HCEC 1CT (cell line): Measurements from ENCODE around the gene SPIRE2.
"Not testable (repeated sequence)": the region's sequence is repeated elsewhere in the genome, so short reads cannot be mapped to it uniquely, and the experiment has no call there.

Source experiments
- DNase-seq: peaks from one replicate; pipeline ENCODE4 v3.0.0-alpha.2; 2017

SPIRE2 gene, protein sequence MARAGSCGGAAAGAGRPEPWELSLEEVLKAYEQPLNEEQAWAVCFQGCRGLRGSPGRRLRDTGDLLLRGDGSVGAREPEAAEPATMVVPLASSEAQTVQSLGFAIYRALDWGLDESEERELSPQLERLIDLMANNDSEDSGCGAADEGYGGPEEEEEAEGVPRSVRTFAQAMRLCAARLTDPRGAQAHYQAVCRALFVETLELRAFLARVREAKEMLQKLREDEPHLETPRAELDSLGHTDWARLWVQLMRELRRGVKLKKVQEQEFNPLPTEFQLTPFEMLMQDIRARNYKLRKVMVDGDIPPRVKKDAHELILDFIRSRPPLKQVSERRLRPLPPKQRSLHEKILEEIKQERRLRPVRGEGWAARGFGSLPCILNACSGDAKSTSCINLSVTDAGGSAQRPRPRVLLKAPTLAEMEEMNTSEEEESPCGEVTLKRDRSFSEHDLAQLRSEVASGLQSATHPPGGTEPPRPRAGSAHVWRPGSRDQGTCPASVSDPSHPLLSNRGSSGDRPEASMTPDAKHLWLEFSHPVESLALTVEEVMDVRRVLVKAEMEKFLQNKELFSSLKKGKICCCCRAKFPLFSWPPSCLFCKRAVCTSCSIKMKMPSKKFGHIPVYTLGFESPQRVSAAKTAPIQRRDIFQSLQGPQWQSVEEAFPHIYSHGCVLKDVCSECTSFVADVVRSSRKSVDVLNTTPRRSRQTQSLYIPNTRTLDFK

DNA sequence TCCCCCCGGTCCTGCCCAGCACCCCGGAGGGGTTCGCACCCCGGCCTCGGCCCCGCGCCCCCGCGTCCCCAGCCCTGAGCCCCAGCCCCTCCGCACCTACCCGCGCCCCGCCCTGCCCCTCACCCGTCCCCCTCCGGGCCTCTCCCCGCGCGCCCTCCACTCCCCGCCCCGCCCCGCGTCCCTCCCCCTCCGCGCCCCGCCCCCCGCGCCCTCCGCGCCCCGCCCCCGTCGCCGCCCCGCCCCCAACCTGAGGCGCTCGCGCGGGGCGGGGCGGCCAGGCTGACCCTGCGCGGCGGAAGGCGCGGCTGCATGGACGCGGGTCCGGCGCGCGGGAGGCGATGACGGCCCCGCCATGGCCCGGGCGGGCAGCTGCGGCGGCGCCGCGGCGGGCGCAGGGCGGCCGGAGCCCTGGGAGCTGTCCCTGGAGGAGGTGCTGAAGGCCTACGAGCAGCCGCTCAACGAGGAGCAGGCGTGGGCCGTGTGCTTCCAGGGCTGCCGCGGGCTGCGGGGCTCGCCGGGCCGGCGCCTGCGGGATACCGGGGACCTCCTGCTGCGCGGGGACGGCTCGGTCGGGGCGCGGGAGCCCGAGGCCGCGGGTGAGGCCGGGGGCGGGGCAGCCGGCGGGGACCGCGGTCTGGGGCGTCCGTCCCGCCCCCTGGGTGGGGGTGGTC, at the start of gene SPIRE2:
Gene SPIRE2, plus strand, starts transcription at position 277 of the 671 bp plus-strand sequence. Its CDS starts 76 bp downstream, at position 353.
- DNase-seq: peak; percentile 55

DNA sequence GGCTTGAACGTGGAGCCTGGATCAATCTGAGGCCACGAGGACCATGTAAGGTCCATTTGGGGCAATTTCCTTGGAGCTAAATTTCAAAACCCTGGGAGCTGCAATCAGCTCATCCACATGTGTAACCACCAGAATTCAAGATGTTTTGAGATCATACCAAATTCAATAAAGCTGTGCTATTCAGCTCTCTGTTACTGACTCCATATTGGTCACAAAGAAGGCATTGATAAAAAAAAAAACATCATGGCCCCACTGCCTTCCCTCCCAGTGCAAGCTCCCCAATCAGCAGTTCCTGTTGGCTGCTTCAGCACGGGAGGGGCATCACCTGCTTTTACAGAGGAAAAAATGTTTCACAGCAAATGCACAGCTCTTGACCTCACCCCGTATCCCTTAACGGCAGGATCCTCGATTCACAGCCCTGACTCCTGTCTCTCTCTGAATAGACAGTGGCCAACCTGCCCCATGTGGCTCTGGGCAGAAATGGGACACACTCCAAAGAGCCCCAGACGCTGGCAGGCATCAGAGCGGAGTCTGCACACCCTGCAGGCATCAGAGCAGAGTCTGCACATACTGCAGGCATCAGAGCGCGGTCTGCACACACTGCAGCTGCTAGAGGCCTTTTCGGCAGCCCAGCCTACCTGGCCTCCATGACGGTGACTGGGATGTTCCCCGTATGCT, 48.9 kb upstream of the SPIRE2 start:
- DNase-seq: no peak

DNA sequence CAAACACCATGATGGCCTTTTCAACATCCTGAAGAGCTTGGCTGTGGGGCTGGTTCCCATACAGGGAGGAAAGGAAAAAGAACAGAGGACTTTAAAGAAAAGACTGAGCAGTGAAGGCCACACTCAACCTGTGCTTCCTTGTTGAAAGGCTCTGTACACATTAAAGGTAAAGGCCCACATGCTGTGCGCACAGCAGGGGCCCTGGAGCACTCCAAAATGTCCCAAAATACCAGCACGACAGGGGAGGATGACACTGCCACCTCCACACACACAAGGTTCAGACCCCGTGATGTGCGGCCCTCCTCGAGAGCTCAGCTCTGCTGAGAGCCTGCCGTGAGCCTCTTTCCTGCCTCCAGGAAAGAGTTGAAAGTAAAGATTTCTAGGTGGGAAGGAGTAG, 48.4 kb upstream of the SPIRE2 start:
- no peak for DNase-seq

DNA sequence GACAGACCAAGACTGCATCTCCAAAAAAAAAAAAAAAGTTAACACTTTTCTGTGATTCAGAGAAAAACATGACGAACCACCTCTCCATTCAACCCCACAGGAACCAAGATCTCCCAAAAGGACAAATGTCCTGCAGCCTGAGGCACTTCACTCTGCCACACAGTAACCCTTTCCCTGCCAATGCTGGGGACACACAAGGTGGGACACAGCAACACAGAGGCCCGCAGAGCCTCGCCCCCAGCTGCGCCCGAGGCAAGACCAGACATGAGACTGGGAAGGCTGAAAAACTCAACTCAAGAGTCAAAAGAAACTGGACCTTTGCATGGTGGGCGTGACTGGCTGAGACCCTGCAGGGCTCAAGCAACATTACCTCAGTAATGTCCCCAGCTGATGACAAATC, 45.8 kb upstream of the SPIRE2 start:
- DNase-seq: no peak

DNA sequence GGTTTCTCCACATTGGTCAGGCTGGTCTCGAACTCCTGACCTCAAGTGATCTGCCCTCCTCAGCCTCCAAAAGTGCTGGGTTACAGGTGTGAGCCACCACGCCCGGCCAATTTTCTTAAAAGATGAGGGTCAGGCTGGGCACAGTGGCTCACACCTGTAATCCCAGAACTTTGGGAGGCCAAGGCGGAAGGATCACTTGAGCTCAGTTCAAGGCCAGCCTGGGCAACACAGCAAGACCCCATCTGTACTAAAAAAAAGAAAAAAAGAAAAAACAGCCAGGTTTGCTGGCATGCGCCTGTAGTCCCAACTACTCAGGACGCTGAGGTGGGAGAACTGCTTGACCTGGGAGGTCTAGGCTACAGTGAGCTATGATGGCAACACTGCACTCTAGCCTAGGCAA, 44.3 kb upstream of the SPIRE2 start:
- not testable (repeated sequence) for DNase-seq

DNA sequence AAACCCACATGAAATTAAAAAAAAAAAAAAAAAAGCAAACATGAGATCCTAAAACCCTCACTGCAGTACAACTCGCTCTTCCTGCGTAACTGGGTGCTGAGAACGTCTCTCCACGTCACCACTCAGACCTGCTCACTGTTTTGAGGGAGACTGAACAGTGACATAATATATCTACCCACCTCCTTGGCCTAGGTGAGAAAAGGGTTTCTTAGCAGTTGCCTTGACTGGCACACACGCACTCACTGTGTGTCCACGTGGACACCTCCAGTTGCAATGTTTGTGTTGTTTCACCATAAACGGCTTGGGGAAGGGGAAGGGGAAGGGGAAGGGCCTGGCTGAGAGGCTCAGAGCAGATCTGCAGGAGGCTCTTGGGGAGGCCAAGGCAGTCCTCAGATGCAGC, 43.9 kb upstream of the SPIRE2 start:
- DNase-seq: no peak

DNA sequence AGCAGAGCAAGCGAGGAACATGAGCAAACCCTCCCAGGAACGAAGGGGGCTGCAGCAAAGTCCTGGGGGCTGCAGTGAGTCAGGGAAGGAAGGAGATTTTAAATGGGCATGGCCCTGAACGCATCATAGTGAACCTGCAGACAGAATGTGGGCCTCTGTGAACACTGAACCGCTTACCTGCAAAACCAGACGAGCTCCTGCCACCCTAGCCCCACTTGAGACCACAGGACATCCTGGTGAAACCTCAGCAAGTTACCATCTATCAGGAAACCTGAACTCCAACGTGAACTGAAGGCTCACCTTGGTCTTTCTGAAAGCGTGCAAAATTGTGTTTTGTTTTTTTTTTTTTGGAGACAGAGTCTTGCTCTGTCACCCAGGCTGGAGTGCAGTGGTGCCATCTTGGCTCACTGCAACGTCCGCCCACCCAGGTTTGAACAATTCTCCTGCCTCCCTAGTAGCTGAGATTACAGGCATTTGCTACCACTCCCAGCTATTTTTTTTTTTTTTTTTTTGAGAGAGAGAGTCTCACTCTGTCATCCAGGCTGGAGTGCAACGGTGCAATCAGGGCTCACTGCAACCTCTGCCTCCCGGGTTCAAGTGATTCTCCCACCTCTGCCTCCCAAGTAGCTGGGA, 42.6 kb upstream of the SPIRE2 start:
- no peak for DNase-seq

DNA sequence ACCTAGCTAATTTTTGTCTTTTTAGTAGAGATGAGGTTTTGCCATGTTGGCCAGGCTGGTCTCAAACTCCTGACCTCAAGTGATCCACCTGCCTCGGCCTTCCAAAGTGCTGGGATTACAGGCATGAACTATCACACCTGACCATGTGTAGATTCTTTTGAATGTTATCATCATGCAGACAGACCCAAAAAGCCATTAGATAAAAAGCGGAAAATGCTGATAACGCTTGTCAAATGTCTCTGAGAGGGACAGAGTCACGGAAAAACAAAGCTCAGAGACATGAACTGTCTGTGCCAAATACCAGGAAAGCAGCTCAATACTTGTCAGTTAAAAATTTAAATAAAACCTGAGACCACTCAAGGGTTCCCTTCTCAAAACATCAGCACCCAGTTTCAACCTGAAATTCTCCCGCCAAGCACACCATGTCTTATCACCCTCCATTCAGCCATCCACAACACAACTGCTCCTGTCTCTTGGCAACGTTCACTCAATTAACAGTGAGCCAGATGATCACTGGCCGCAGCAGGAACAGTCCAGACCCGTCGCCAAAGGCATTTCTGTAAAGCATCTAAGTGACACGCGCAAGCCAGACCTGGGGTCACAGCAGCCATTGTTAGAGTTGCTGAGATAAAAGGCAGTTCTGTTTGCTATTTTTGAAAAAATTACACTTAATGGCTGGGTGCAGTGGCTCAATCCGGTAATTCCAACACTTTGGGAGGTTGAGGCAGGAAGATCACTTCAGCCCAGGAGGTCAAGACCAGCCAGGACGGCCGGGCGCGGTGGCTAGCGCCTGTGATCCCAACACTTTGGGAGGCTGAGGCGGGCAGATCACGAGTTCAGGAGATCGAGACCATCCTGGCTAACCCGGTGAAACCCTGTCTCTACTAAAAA, 41.6 kb upstream of the SPIRE2 start:
- no peak for DNase-seq

DNA sequence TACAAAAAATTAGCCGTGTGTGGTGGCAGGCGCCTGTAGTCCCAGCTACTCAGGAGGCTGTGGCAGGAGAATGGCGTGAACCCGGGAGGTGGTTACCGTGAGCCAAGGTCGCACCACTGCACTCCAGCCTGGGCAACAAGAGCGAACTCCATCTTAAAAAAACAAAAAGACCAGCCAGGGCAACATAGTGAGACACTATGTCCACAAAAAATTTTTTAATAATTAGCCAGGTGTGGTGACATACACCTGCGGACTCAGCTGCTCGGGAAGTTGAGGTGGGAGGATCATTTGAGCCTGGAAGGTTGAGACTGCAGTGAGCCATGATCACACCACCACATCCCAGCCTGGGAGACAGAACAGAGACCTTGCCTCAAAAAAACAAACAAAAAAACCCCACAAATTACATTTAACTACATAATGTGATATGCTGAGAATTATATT, 40.9 kb upstream of the SPIRE2 start:
- no peak for DNase-seq

DNA sequence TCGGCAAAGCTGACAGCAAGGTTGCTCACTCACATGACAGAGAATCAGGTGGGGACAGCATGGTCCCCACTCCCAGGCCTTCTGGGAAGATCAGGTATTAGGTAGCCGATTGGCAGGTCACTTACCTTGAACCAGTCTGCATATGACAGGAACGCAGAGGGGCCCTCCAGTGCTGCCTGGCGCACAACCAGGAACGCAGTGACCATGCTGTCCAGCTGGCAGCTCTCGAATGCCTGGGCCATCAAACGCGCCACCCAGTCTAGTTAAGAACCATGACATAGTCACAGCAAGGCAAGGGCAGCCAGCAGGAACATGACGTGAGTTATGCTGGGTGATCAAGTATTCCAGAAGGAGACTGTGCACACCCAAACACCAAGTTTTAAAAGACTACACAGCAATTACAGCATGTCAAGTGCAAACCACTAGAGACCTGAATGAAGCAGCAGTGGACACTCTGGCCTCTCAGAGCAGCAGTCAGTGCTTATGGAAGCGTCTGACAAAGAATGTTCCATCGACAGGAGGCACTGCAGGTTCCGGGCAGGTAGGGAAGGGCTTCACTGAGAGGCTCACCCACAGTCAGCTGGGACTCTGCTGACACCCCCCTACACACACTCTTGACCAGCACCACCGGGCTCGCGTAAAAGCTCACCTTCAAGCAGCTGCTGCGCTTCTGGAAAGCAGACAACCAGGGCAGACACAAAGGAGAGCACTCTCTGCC, 36.8 kb upstream of the SPIRE2 start:
- DNase-seq: no peak

DNA sequence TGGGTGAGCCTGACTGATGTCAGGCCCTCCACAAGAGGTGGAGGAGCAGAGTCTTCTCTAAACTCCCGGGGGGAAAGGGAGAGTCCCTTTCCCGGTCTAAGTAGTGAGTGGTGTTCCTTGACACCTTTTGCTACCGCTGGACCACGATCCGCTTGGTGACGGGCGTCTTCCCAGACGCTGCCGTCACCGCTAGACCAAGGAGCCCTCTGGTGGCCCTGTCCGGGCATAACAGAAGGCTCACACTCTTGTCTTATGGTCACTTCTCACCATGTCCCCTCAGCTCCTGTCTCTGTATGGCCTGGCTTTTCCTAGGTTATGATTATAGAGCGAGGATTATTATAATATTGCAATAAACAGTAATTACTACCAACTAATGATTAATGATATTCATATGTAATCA, 35.2 kb upstream of the SPIRE2 start:
- DNase-seq: not testable (repeated sequence)

DNA sequence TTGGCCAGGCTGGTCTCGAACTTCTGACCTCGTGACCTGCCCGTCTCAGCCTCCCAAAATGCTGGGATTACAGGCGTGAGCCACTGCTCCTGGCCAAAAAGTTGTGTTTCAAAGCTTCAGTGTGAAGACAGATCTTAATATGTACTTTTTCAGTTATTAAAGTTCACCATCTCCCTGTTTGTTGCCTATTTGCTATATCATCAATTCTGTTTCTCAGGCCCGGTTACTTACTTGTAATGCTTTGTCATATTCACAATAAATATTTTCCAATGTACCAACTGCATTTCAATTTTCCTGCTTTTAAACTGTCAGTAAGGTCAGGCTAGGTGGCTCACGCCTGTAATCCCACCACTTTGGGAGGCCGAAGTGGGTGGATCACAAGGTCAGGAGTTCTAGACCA, 34.3 kb upstream of the SPIRE2 start:
- DNase-seq: no peak

DNA sequence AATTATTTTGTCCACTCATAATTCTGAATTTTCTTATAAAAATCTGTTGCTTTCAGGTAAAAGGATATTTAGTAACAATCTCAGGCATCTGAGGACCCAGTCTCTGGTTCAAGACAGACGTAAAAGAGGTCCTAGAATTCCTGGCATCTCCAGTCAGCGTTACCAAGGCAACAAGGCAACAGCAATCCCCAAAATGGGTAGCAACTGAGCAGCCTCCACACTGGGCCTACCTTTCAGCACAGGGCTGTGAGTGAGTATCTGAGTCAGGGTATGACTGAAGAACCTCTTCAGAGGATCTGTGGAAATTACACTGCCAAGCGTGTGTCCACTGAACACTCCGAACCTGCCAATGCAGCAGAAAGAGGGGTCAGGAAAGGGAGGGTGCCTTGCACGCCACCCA, 32.6 kb upstream of the SPIRE2 start:
- no peak for DNase-seq

DNA sequence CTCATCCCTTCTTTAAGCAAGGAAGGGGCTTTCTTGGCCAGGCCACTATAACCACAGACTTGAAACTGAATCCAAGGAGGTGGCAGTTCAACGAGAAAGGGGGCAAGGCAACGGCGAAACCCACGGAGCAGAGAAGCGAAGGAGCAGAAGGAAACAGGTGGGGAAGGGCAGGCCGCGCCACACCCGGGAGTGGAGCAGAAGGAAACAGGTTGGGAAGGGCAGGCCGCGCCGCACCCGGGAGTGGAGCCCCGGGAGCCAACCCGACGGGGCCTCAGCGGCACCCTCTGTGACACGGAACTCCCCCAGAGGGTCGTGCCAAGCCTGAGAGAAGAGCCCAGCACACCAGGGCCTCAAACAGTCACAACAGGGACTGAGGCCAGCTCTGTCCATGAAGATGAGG, 32.2 kb upstream of the SPIRE2 start:
- DNase-seq: no peak

DNA sequence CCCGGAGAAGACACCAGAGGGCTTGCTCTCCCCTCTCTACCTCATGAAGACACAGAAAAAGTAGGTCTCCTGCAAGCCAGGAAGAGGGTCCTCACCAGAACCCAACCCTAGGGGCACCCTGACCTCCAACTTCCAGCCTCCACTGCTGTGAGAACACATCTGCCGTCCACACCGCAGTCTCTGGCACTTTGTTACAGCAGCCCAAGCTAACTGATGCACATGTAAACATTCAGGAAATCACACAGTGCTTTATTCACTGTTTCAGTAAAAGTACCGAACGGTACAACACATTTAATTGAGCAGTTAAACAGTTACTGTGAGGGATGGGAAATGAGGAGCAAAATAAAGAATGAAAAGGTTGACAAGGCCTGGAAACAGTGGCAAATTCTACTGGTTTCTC, 30.1 kb upstream of the SPIRE2 start:
- no peak for DNase-seq

DNA sequence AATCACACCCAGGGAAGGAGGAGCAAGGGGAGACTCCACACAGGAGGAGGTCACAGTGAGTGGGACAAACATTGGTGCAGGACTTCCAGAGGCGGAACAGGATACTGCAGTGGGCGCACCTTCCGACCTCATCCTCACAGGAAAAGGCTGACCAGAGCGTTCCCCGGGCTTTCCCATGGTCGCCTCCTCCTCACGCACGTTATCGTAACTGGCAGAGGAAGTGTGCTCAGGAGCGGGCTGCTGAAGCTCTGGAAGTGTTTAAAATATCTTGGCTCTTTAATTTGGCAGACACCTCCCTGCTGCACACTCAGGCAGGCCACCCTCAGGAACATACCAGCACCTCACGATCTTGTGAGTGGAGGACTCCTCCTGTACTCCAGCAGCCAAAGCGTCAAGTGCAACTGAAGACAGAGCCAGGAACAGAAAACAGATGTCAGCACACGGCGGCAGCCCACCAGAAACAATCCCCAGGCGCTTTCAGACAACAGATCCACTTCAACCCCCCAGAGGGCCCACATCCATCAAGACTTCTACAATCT, 29.4 kb upstream of the SPIRE2 start:
- no peak for DNase-seq

DNA sequence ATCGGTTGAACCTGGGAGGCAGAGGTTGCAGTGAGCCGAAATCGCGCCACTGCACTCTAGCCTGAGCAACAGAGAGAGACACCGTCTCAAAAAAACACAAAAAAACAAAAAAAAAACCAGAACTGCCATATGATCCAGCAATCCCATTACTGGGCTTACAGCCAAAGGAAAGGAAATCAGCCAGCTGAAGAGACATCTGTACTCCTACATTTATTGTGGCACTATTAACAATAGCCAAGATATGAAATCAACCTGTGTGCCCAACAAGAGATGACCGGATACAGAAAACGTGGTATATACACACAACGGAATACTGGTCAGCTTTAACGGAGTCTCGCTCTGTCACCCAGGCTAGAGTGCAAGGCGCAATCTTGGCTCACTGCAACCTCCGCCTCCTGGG, 26.5 kb upstream of the SPIRE2 start:
- no peak for DNase-seq

DNA sequence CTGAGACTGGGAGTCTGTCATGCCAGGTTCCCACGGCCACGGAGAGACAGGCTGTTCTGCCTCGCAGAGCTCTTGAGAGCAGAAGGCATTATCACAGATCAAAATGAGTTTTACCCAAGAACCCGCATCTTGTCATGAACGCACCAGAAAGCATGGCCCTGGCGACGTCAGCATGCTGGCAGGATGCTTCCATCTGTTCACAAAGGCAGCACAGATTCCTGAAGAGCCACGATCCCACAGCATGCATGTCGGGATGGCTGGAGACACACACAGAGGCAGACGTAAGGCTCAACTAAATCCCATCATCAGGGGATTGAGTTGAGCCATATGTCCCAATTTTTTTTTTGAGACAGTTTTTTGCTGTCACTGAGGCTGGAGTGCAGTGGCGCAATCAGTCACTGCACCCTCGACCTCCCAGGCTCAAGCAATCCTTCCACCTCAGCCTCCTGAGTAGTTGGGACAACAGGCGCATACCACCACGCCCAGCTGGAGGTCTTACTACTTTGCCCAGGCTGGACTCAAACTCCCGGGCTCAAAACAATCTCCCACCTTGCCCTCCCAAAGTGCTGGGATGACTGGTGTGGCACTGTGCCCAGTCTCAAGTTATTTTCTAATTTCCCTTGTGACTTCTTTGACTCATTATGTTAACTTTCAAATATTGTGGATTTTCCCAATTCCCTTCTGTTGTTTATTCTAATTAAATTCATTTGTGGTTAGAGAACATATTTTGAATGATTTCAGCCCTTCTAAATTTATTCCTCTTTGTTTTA, 23.0 kb upstream of the SPIRE2 start:
- peak; percentile 76 for DNase-seq

DNA sequence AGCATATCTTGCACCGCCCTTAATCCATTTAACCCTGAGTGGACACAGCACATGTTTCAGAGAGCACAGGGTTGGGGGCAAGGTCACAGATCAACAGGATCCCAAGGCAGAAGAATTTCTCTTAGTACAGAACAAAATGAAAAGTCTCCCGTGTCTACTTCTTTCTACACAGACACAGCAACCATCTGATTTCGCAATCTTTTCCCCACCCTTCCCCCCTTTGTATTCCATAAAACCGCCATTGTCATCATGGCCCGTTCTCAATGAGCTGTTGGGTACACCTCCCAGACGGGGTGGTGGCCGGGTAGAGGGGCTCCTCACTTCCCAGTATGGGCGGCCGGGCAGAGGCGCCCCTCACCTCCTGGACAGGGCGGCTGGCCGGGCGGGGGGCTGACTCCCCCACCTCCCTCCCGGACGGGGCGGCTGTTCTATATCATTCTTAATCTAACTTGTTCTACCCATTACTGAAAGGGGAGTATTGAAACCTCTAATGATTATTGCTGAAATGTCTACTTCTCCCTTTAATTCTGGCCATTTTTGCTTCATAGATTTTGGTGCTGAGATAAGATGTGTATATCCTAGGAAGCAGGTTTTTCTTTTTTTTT, 21.6 kb upstream of the SPIRE2 start:
- DNase-seq: not testable (repeated sequence)
